Stimulated activated CD4-positive, alpha-beta T cell treated with anti-CD3 and anti-CD28 coated beads, Interleukin-12 subunit alpha, Interleukin-12 subunit beta, amount 100 ng/mL, for 4 hours (primary cell): ENCODE measurements around the gene ESRRA.

Experiments
- DNase-seq: peaks from one replicate; pipeline ENCODE4 v3.0.0-alpha.2; 2020

ESRRA gene

GRCh38 chr11:64352099-64352994 lies 47.0 kb downstream of the ESRRA start:
- no peak for DNase-seq

- DNase-seq, result no peak
Observed at GRCh38 chr11:64352995-64353714, 47.8 kb downstream of the ESRRA start.

GRCh38 chr11:64353715-64354506 lies 48.6 kb downstream of the ESRRA start:
- no peak for DNase-seq

- DNase-seq, result peak; percentile 34
Observed at GRCh38 chr11:64355078-64355940, 50.0 kb downstream of the ESRRA start.

GRCh38 chr11:64356498-64357411 lies 51.4 kb downstream of the ESRRA start:
- no peak for DNase-seq

- DNase-seq, result no peak
Observed at GRCh38 chr11:64357446-64357845, 52.1 kb downstream of the ESRRA start.

GRCh38 chr11:64357904-64358535 lies 52.7 kb downstream of the ESRRA start:
- DNase-seq, result peak; percentile 39

- DNase-seq, result no peak
Observed at GRCh38 chr11:64358536-64358906, 53.2 kb downstream of the ESRRA start.

GRCh38 chr11:64358907-64359711 lies 53.8 kb downstream of the ESRRA start, which contains the start of gene RPS6KA4:
TSS of gene RPS6KA4 (plus strand) at chr11:64359162. CDS start at chr11:64359236, 74 bp downstream.
- peak; percentile 64 for DNase-seq

GRCh38 chr11:64359712-64360445 lies 54.6 kb downstream of the ESRRA start:
- no peak for DNase-seq

GRCh38 chr11:64360448-64360921 lies 55.2 kb downstream of the ESRRA start:
- no peak for DNase-seq

- no peak for DNase-seq
Observed at GRCh38 chr11:64361659-64362058, 56.3 kb downstream of the ESRRA start.

GRCh38 chr11:64362339-64362738 lies 57.0 kb downstream of the ESRRA start:
- DNase-seq, result no peak

GRCh38 chr11:64364435-64364834 lies 59.1 kb downstream of the ESRRA start:
- DNase-seq, result no peak

GRCh38 chr11:64364911-64365310 lies 59.6 kb downstream of the ESRRA start:
- no peak for DNase-seq
